Common myeloid progenitor, CD34-positive (primary cell): ENCODE results near the gene SLC23A3.

ENCODE experiments used
- CTCF ChIA-PET: fragments of 350-600 bp; sonication (Branson Sonifier 250); formaldehyde crosslinking; loops from one replicate; lab custom pipeline; 2021; ENCODE audit warnings: antibody characterized with exemption; lab: Charles Lee
- POLR2A ChIA-PET: fragments of 350-600 bp; sonication (Branson Sonifier 250); formaldehyde crosslinking; loops from one replicate; lab custom pipeline; 2021; ENCODE audit warnings: antibody characterized with exemption; lab: Charles Lee
- DNase-seq, 3 donors: peaks; one replicate each; pipeline versions ENCODE4 v3.0.0 to v3.0.0-alpha.2; 2013
- H3K27ac ChIP-seq, 2 experiments: 1 replicate in 1 of 2; 2 replicates in 1 of 2; pipeline ENCODE4 v1.7.0; 2013; ENCODE audit warnings: inconsistent platforms in 2 of 2, low read length in 2 of 2, mild to moderate bottlenecking in 2 of 2, low read depth in 1 of 2, moderate library complexity in 1 of 2; ENCODE audit not compliant: severe bottlenecking in 2 of 2, insufficient read depth in 1 of 2, poor library complexity in 1 of 2
- H3K27me3 ChIP-seq, 5 experiments: replicated peaks in 2 of 5; 1 replicate in 3 of 5; 2 replicates in 2 of 5; pipeline versions ENCODE4 v1.6.1 to v1.7.0; 2013; ENCODE audit warnings: low read length in 4 of 5, mild to moderate bottlenecking in 2 of 5, moderate library complexity in 2 of 5, inconsistent platforms in 1 of 5; ENCODE audit not compliant: insufficient read depth in 5 of 5, control insufficient read depth in 4 of 5
- H3K36me3 ChIP-seq, 4 experiments: 1 replicate in 2 of 4; 2 replicates in 2 of 4; pipeline versions ENCODE4 v1.6.1 to v1.7.0; 2013; ENCODE audit warnings: low read length in 3 of 4, control low read depth in 1 of 4, mild to moderate bottlenecking in 1 of 4; ENCODE audit not compliant: control insufficient read depth in 4 of 4, insufficient read depth in 4 of 4
- H3K4me1 ChIP-seq, 4 experiments: 1 replicate in 3 of 4; 2 replicates in 1 of 4; pipeline versions ENCODE4 v1.6.1 to v1.7.1; 2013; ENCODE audit warnings: low read length in 3 of 4, mild to moderate bottlenecking in 3 of 4, control low read depth in 1 of 4, inconsistent platforms in 1 of 4, moderate library complexity in 1 of 4; ENCODE audit not compliant: control insufficient read depth in 4 of 4, insufficient read depth in 4 of 4; ENCODE audit errors: control extremely low read depth in 1 of 4
- H3K4me3 ChIP-seq, 7 experiments: 1 replicate in 4 of 7; 2 replicates in 3 of 7; pipeline versions ENCODE4 v1.5.1 to v1.7.0; 2013; ENCODE audit warnings: mild to moderate bottlenecking in 7 of 7, low read length in 6 of 7, moderate library complexity in 6 of 7, inconsistent platforms in 2 of 7, low read depth in 2 of 7, control low read depth in 1 of 7; ENCODE audit not compliant: insufficient read depth in 4 of 7, control insufficient read depth in 1 of 7; ENCODE audit errors: extremely low read depth in 1 of 7
- H3K9me3 ChIP-seq, 5 experiments: 1 replicate in 4 of 5; 2 replicates in 1 of 5; pipeline versions ENCODE4 v1.6.1 to v1.7.1; 2013; ENCODE audit warnings: low read length in 4 of 5, mild to moderate bottlenecking in 2 of 5, inconsistent platforms in 1 of 5, low read depth in 1 of 5, moderate library complexity in 1 of 5; ENCODE audit not compliant: control insufficient read depth in 4 of 5, insufficient read depth in 2 of 5; ENCODE audit errors: control extremely low read depth in 1 of 5
- WGBS: methylation state at CpG from one replicate; pipeline ENCODE4 v1.1.5; 2013; ENCODE audit not compliant: insufficient coverage; 5-methylcytosine and 5-hydroxymethylcytosine counted together

The SLC23A3 gene

DNA sequence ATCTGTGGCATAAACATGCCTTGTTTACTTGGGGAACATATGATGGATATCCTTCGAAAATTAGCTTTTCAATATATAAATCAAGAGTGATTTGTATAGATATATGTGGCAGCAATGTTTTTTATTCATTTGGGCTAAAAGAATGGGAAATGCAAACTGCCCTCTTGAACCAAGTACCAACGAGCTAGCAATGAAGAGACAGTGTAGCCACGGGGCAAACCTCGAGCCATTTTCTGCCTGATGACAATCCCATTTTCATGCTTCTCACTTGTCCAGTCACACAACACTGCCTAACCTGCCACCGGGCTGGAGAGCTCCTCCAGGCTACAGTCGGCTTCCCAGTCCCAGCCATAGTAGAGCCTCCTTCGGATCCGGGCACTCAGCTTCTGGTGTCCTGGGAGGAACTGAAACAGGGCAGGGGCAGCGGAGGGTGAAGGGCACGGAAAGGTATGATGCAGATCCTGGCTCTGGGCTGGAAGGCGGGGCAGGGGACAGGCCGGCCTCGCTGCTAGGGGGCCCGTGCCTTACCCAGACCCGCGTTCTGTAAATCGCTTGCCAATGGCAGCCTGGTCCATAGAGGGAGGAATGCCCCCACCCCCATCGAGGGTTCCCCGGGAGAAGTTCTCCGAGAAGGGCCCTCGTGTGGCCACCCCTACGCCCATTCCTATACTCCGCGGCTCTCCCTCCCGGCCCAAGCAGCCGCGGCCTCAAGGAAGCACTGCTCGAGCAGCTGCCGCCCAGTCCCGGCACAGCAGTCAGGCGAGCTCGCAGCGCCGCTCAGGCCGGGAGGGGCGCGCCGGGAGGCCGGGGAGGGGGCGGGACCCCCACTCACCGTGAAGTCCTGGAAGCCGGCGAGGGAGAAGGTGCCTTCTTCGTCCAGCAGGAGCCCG lies 6.3 kb upstream of the SLC23A3 start:
- POLR2A ChIA-PET = interaction anchor here (0.8 to 1.4 kb wide), 2 partner anchors 28 to 69 kb away, joined by 3 to 4 read pairs; partner anchors contain the start of genes GLB1L and STK16
- H3K4me1 ChIP-seq = peaks cover 12 to 49% (median 39%) of the 10 kb centered on the region in 4 experiments
- DNase-seq = peak in 1 of 3 donors; percentile 39
- no peaks in the 10 kb centered on the region for H3K9me3 ChIP-seq
- H3K27me3 ChIP-seq = no peaks in the 10 kb centered on the region
- peak overlapping the region; percentile 62 to 94 for H3K27ac ChIP-seq
- CTCF ChIA-PET = interaction anchor here (0.9 to 9.4 kb wide), 13 partner anchors 10 to 119 kb away, joined by 3 to 238 read pairs (median 6); partner anchors contain the start of genes ABCB6, NHEJ1 and ZFAND2B
- H3K4me3 ChIP-seq = peak overlapping the region; percentile 74 to 95 (median 75)
- 0% methylated on average over 42 of the region's 45 CpGs for WGBS
- peaks cover 12 to 54% (median 37%) of the 10 kb centered on the region in 4 experiments for H3K36me3 ChIP-seq

DNA sequence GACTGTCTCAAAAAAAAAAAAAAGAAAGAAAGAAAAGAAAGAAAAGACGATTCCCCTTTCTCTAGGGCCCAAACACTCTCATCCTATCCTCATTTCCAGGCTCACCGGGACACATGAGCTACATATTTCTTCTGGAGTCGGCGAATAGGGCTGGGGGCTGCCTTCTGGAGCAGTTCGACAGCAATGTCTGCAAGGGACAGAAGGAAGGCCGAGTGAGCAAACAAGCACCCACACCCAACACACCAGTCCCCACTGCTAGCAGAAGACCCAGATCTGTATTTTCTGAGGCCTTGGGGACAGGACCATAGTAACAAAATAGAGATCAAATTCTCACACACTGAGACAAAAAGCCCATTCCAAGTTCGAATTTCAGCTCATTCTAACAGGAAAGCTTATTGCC lies 5.7 kb upstream of the SLC23A3 start:
- peaks cover 12 to 47% (median 31%) of the 10 kb centered on the region in 4 experiments for H3K36me3 ChIP-seq
- POLR2A ChIA-PET = interaction anchor here (1.4 kb wide), 1 partner anchor 70 kb away, joined by 4 read pairs; the partner anchor contains the start of genes GLB1L and STK16
- no peaks in the 10 kb centered on the region for H3K9me3 ChIP-seq
- CTCF ChIA-PET = interaction anchor here (0.9 to 9.4 kb wide), 10 partner anchors 7 to 102 kb away, joined by 3 to 238 read pairs (median 8); partner anchors contain the start of genes ABCB6, NHEJ1 and ZFAND2B
- H3K4me3 ChIP-seq = peak overlapping the region in 4 of 7 experiments; percentile 74 to 95 (median 84)
- peaks cover 12 to 42% (median 37%) of the 10 kb centered on the region in 4 experiments for H3K4me1 ChIP-seq
- whole genome bisulfite sequencing = 100% methylated on average over 4 of the region's 7 CpGs
- no peak for DNase-seq
- no peaks in the 10 kb centered on the region for H3K27me3 ChIP-seq
- no peak overlapping the region for H3K27ac ChIP-seq

DNA sequence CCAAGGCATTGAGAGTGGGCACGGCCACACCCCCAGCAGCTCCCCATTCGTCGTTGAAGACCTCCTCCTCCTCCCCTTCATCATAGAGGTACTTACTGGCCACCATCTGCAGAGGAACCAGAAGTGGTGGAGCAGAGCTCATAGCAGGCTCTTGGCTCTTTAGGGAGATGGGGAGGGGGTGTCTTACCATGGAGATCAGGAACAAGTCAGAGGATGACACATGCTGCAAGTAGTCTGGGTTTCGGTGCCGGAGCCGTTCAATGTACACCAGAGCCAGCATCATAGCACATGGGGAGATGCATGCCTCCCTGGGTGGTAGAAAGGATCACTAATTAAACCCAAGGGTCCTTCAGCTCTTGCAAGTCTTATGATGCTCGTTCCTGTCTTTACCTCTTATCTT lies 5.0 kb upstream of the SLC23A3 start:
- H3K4me3 ChIP-seq = no peak overlapping the region
- WGBS = 100% methylated on average over 4 of the region's 7 CpGs
- peaks cover 12 to 40% (median 24%) of the 10 kb centered on the region in 4 experiments for H3K36me3 ChIP-seq
- H3K4me1 ChIP-seq = peaks cover 12 to 37% (median 34%) of the 10 kb centered on the region in 4 experiments
- H3K9me3 ChIP-seq = no peaks in the 10 kb centered on the region
- POLR2A ChIA-PET = no interaction called here
- no peaks in the 10 kb centered on the region for H3K27me3 ChIP-seq
- H3K27ac ChIP-seq = no peak overlapping the region
- CTCF ChIA-PET = interaction anchor here (0.9 to 9.4 kb wide), 7 partner anchors 8 to 64 kb away, joined by 3 to 238 read pairs (median 10); partner anchors contain the start of genes ABCB6, NHEJ1 and ZFAND2B
- no peak for DNase-seq

DNA sequence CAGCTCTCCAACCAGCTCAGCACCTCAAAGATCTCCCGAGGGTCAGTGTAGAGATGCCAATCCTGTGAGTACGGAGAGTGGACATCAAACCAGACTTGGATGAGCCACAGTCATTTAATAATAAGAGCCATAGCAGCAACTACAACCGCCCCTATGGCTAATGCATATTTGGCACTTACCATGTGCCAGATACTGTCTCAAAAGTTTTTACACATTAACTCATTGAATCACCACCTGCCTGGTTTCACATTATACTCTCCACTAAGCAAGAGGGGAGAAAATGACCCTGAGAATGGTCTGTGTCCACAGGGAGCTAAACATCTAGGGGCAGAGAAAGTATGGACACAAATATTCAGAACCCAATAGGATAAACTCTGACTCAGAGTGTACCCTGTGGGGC lies 4.3 kb upstream of the SLC23A3 start:
- peaks cover 10 to 30% (median 28%) of the 10 kb centered on the region in 4 experiments for H3K4me1 ChIP-seq
- ChIA-PET POLR2A (no interaction called here), CTCF (interaction anchor here (0.5 to 9.4 kb wide), 9 partner anchors 9 to 987 kb away, joined by 3 to 238 read pairs (median 3); partner anchors contain the start of genes ABCB6, ANKZF1, ATG9A and NHEJ1)
- H3K27ac ChIP-seq = no peak overlapping the region
- H3K27me3 ChIP-seq = no peaks in the 10 kb centered on the region
- no peaks in the 10 kb centered on the region for H3K9me3 ChIP-seq
- 100% methylated on average over 3 of the region's 3 CpGs for WGBS
- H3K36me3 ChIP-seq = peaks cover 9 to 37% (median 23%) of the 10 kb centered on the region in 4 experiments
- DNase-seq = no peak
- H3K4me3 ChIP-seq = no peak overlapping the region

DNA sequence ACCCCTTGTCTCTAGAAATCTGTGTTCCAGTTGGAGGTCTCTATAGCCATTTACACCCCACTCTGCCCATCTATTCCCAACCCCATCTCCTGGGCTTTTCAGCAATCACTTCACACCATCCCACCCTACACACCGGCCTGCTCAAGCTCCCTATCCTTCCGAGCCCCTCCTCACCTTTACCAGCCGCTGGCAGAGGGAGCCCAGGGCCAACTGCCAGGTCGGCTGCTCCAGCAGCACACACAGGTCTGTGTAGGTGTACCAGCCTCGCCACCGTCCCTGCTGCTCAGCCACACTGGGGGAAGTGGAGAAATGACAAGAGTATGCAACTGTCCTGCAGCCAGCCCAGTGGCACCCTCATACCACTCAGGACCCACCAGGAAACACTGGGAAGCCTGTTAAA lies 3.3 kb upstream of the SLC23A3 start:
- Histone ChIP-seq H3K4me3 (no peak overlapping the region), H3K36me3 (peaks cover 9 to 37% (median 23%) of the 10 kb centered on the region in 4 experiments), H3K27ac (no peak overlapping the region), H3K9me3 (no peaks in the 10 kb centered on the region), H3K27me3 (no peaks in the 10 kb centered on the region), H3K4me1 (peaks cover 7 to 29% (median 26%) of the 10 kb centered on the region in 4 experiments)
- DNase-seq = no peak
- CTCF ChIA-PET = interaction anchor here (1.0 to 9.4 kb wide), 7 partner anchors 8 to 79 kb away, joined by 3 to 238 read pairs (median 4); partner anchors contain the start of genes ABCB6, ANKZF1, ATG9A and NHEJ1
- POLR2A ChIA-PET = no interaction called here
- 100% methylated on average over 3 of the region's 6 CpGs for WGBS

DNA sequence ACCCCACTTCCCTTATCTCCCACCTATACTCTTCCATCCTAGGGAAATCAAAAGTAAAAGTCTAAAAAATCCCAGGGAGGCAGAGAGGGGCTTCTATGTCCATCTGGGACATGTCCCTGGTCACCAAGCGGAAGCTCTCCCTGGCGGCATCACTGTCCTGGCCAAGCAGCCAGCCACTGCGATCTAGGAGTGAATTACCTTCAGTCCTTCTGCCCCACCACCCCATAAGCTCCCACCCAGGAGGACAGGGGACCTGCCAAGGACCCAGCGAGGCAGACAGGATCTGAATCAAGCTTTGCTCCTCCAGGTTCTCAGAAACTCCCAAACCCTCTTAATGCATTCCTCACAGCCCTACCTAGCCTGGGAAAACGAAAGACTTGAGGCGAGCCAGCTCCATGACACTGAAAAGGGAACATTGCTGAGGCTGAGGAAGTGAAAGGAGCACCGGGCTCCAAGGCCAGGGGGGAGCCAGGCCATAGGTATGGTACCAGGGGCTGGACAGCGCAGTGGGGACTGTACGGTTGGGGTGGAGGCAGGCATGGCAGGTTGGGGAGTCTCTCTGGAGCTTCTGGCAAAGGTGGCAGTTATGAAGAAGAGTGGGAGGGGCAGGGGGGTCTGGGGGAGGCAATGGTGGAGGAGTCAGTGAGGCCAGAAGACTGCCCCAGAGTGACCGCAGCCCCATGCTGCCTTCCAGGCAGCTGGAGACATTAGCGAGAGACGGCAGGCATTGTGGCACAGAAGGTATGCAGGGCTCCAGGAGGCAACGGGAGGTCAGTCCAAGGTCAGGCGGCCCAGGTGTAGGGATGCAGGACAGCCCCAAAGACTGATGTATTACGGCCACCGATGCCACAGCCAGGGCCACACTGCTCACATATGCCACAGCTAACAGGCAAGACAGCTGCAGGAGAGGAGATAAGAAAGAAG lies 2.7 kb upstream of the SLC23A3 start:
- no peak for DNase-seq
- Histone ChIP-seq H3K9me3 (no peaks in the 10 kb centered on the region), H3K4me1 (peaks cover 6 to 29% (median 24%) of the 10 kb centered on the region in 4 experiments), H3K4me3 (no peak overlapping the region), H3K27me3 (no peaks in the 10 kb centered on the region), H3K36me3 (peaks cover 9 to 37% (median 23%) of the 10 kb centered on the region in 4 experiments), H3K27ac (no peak overlapping the region)
- CTCF ChIA-PET = interaction anchor here (0.9 to 9.4 kb wide), 13 partner anchors 8 to 179 kb away, joined by 3 to 238 read pairs (median 4); partner anchors contain the start of genes ABCB6, DNAJB2, NHEJ1 and ZFAND2B
- WGBS = 93% methylated on average over 12 of the region's 16 CpGs
- POLR2A ChIA-PET = interaction anchor here (0.7 to 1.6 kb wide), 2 partner anchors 10 to 34 kb away, joined by 4 to 6 read pairs; partner anchors contain the start of gene ZFAND2B
